Epidermal melanocyte (primary cell): ENCODE data around the gene CHIT1.

ENCODE experiments used
- DNase-seq: peaks from one replicate; pipeline ENCODE4 v3.0.0; 2011; ENCODE audit warnings: low spot score; ENCODE audit not compliant: insufficient read length

Gene CHIT1

DNA sequence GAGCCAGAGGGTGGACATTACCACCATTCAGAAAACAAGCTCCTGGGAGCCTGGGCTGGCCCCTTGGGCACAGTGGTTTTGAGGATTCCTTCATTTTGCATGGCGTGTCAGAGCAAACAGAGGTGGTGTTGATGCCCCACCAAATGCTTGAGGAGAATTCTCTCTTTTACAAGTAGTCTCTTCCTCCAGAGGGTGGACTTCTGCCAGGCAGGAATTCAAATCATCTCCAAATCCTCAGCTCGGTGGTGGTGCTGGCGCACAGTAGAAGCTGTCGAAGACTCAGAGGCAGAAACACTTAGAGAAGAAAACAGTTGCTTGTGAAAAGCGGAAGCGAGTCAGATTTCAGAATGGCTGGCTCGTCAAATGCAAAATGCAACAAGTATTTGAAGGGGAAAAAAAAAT, 39.5 kb downstream of the CHIT1 start:
- peak; percentile 66 for DNase-seq

DNA sequence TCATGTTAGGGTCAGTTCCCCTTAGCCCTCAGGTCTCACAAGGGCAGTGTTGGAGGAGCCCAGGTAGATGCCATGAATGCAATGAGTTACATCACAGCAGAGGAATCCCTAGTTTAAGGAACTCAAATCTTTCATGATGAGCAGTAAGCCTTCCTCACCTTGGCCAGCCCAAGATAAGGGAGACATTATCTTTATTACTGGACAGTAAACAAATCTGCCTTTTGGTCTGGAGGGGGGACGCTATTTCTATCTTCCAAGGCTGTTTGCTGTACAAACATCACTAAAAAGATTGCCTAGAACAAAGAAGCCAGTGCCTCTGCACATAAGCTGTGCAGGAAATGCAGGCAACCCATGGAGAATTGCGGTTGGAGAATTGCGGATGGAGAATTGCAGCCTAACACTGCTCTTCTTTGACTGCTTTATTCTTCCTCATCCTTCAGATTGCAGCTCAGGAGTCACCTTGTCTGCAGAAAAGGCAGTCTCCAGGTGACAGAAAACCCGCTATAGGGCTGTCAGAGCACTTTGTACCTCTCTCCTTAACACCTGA, 40.7 kb downstream of the CHIT1 start:
- DNase-seq = no peak

DNA sequence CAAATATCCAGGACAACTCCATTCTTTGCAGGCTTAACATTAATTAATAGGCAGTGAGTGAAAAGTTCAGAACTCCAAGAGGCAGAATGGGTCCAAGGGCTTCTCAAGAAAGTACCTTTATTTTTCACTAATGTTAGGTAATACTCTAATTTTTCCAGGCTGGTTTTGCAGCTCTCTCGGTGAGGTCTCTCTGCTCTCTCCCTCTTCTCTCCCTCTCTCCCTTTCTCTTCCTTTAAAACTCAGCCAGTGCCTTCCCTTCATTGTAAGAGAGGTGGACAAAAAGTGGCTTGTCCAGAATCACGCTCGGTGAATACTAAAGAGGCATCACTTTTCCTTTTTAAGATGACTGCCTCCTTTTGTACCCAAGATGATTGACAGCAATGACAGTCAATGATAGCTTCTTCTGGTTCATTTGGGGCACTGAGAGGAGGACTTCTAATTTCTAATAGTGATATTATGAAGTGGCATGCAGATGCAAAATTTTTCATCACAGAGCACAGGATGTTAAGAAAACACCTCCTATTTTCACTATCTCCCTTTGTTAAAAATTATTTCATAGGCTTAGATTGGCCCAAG, 41.7 kb downstream of the CHIT1 start:
- DNase-seq = no peak

DNA sequence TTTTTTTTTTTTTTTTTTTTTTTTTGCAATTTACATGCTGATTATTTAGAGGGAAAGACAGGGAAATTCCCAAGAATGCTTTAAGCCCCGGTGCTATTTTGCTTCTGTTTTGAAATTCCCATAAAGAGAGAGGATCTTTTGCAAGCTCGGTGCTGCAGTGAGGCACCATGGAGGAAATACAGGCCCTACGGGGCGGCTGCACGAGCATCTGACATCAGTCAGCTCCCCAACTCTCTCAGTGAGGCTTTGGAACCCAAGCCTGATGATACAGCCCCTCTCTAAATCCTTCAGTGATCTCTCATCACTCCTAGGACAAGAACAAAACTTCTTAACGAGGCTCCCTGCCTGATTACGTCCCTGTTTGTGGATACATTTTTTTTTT, 42.2 kb downstream of the CHIT1 start:
- no peak for DNase-seq

DNA sequence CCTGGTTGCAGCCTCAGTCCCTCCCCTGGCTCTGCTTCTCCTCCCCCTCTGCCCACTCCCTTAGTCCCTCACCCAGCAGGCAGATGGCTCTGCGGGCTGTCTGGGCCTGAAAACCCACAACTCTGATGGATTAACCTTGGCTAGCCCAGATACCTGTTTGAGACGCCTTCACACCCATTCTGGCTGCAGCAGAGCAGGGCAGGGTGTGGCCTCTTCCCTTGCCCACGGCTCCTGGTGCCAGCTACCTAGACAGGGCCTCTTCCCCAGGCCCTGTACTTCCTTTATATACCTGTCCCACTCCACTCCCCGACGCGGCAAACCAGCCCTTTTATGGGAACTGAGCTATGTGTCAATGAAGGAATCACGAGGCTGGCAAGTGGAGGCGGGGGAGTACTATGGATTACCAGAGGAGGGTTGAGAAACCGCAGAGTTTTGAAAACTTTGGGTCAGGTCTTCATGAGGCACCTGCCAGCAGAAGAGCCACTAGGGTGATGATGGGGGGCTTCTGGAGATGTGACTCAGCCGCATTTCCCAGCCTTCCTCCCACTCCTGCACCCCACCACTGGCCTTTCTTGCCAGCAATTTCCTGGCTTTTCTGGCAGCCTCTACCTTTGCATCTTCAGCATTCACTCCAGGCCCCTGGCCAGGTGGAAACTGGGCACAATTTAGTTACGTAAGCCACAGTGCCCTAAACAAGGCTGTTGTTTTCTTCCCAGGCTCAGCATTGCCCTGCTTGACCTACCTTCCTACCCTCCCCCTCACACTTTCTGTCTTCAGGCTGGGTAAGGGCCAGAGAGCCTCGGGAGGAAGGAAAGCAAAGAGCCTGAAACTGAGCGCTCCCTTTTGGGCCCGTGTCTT, 42.8 kb downstream of the CHIT1 start, which contains the start of gene CHI3L1:
Gene CHI3L1, minus strand, starts transcription at position 259 of the 858 bp plus-strand sequence. Its CDS starts 81 bp downstream, at position 178.
- no peak for DNase-seq

DNA sequence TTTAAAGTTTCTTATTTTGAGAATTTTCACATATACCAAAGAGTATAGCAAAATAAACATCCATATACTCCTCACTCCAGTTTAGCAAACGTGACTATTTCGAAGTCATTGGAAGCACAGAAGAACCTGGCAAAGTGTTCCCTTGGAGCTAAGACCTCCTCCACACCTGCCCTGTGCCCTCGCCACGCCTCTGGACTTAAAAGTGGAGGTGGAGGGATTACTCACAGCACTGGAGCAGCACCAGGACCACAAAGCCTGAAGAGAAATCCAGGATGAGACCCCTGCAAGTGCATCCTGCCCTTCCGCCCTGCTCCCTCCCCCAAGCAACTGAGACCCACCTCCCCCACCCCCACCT, 43.4 kb downstream of the CHIT1 start:
- DNase-seq = no peak

DNA sequence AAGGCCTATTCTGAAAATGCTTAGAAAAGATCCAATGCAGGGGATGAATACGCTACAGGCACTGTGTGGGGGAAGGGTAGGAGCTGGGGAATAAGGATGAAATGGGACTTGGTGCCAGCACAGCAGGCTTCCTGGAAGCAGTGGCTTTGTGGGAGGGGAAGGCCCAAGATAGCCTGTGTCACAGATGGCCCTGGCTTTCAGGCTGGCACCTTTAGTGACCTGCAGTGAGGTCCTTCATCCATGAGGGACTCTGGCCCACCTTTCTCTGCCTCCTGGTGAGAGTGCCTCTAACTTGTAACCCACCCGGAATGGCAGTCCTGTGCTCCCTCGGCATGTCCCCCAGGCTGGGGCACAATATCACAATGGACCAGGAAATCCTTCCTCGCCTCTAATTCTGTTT, 43.9 kb downstream of the CHIT1 start:
- no peak for DNase-seq

DNA sequence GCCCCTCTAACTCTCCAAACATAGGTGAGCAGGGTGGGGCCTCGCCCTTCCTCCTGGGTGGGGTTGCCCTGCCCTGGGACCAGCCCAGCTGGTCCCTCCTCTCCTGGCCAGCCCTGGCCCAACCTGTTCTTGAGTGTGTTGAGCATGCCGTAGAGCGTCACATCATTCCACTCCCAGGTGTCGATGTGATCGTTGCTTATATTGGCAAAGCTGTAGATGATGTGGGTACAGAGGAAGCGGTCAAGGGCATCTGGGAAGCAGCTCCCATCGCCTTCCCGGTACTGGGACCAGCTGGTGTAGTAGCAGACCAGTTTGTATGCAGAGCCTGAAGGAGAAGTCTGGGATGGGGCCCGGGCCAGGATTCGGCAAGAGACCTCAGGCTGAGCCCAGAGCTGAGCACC, 44.4 kb downstream of the CHIT1 start:
- no peak for DNase-seq

DNA sequence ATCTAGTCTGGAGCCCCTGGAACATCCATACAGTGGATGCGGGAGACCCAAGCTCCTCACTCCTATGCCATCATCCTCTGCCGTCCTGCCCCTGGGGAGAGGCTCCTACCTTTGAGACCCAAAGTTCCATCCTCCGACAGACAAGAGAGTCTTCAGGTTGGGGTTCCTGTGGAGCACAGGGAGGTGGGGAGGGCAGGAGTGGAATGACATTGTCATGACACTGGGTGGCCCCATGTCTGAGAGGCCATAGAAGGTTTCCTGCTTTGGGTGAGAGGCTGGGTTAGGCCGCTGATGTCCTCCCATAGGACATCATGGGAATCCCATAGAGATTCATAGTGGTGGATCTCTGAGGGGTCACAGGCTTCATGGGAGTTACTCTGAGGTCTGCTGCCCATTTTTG, 45.0 kb downstream of the CHIT1 start:
- DNase-seq = no peak

DNA sequence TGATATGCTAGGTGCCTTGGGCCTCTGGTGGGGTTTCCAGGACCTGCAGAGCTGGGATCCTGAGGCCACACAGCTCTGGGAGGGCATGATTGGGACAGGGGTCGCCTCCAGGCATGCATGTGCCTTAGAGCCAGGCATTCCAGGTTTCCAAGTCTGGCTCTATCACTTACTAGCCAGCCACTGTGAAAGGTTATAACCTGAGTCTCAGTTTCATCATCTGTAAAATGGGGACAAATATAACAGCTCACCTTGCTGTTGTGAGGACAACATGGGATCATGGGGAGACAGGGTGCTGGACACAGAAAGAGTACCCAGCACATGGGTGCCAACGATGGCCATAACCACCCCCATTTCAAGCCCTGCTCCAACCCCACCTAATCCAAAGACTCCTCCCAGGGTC, 45.6 kb downstream of the CHIT1 start:
- no peak for DNase-seq

DNA sequence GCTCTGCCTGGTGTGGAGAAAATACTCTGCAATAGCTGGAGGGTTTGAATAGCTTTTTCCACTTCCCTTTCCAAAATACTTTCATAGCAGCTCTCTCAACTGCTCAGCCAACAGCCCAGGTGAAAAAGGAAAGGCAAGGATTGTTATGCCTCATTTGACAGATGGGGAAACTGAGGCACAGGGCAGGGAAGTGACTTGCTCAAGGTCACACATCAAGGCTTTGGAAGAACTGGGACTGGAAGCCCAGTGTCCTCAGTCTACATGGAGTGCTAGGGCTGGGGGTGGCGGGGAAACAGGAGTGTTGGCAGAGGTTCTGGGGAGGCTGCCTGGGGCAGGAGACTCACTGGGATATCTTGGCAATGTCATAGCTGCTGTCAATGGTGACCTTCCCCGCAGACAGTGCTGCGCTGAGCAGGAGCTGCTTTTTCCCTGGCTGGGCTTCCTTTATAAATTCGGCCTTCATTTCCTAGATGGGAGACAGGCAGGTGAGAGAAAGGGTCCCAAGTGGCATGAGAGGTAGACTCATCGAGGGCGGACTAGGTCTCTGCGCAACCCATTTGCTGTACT, 47.0 kb downstream of the CHIT1 start:
- DNase-seq = no peak

DNA sequence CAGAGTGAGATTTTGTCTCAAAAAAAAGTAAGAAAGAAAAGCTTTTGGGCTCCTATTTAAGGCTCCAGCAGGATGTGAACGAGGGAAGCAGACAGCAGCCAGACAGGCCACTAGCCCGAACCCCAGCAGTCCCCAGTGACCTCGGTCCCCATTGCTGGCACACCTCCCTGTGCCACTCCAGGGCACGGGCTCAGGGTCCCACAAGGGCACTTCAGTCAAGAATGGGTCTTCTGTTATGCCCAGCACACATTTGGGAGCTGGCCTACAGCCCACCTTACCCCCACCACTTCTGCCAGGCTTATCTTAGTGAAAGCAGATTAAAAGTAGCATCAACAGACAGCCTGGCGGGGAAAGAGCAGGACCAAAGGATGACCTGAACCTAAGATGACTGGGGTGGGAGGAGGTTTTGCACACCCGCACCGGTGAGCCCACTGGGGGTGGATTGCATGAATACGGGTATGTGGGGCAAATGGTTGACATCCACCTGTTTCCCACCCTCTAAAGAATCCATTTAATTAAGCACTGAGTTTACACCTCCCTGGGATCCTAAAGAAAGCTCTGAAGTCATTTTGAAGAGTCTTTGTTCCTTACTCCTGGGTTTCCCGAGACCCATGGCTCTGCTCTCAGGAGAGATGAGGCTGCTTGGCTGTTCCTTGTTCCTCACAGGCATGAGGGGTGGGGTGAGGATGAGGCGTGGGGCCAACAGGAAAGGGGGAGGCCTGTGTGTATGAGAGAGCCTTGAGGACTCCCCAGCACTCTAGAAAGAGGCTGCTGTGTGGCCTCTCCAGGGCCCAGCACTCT, 47.7 kb downstream of the CHIT1 start:
- DNase-seq = no peak

DNA sequence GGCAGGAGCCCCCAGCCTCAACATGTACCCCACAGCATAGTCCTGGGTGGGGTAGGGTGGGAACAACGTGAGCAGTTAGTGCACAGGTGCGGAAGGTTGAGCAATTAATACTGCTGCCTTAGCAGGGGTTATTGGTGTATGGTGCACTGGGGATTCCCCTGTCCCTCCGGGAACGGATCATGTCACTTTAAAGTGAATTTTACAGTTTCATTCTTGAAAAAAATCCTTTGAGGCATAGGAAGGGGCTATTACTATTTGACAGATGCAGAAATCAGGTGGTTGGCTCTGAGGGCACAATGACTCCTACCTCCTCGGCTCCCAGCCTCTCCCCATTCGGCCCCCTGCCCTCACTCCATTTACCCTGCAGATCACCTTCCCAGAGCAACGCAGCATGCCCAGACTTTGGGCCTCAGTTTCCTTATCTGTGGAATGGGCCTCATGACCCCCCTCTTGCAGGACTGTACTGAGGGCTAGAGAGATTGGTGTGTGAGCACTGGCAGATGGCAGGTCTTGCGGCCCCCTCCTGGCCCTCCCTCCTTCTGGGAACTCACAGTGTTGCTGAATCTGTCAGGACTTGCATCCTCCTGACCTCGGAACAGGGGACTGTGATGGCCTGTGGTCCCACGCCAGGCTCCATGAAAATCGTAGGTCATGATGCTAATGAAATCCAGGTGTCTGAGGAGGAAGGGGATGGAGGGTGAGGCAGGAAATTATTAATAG, 48.7 kb downstream of the CHIT1 start:
- no peak for DNase-seq

DNA sequence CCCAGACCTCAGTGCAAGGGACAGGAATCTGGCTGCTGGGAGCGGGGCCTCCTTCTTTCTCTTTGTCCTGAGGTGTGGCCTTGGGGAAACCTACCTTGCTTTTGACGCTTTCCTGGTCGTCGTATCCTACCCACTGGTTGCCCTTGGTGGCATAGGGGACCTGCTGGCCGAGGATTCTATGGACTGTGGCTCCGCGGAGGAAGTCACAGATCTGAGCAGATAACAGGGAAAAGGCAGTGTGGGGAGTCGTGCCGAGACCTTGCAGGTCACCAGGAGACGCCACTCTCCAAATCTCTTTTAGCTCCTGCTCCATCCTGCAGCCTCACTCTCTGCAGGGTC, 49.8 kb downstream of the CHIT1 start:
- DNase-seq = no peak

DNA sequence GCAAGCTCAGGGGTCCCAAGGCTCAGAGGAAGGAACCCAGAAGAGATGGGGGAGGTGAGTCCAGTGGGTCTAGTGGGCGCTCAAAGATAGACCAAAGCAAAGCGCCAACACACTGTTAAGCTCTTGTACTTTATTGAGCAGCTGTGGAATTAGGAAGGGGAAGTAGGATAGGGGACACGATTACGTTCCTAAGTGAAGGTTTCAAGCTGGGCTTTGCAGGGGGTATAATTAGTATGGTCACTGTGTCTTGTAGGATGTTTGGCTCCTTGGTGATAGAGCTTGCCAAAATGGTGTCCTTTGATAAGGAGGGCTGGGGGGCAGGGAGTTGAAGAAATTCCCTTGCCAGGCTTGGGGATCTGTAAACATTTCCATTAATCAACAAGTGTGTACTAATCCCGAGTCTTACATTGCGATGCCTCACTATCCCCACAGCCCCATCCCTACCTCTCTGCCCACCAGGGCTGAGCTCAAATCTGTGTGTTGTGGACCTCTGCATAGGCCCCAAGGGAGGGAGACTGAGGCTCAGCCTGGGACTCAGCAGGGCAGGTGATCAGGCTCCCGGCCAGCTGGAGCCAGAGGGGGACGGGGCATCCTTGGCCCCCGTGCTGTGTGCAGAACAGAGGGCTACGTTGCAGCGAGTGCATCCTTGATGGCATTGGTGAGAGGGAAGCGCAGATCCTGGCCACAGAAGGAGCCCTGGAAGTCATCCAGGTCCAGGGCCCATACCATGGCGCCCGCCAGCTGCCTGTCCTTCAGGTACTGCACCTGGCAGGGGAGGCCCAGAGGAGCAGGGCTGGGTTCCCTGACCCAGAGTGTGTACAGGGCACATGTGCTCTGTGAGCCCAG, 50.4 kb downstream of the CHIT1 start:
- DNase-seq = no peak

DNA sequence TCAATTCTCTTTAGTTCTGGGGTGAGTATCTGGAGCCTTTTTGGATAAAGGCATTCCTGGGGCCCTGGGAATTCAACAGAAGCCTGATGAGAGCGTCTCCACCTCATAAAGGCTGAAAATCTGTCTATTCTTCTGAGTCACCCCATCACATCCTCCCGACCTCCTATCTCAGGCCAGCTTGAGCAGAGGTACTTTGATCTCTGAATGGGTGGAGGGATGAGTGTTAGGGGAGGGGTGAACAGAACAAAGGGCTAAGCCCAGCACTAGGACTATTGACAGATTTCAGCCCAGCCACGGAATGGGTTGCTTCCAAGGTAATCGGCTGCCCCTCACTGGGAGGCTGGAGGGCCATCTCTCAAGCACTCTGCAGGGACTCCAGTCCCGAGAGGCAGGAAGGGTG, 51.4 kb downstream of the CHIT1 start:
- no peak for DNase-seq

DNA sequence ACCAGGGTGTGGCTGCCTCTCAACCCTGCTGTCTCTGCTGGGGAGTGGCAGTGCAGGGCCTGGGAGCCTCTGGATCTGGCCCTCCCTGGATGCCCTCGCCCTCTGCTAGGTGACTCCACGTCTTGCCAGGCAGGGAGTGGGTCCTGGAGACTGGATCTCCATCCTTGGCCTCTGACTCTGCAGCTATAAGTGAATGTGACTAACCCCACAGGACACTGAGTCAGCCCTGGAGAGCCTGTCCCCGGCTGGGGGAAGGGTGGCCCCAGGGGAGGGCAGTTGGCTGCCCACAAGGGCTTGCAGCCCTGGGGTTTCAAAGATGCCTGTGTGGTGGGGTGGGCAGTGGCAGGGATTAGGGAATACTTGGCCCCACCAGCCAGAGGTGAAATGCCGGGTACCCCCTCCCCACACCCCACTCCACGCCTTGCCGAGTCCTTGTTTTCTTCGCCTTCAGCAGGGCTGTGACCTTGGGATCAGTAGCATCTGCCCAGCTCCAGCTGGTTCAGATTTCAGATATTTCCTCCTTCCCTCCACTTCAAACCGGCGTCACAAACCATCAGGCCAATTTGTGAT, 51.9 kb downstream of the CHIT1 start:
- no peak for DNase-seq

DNA sequence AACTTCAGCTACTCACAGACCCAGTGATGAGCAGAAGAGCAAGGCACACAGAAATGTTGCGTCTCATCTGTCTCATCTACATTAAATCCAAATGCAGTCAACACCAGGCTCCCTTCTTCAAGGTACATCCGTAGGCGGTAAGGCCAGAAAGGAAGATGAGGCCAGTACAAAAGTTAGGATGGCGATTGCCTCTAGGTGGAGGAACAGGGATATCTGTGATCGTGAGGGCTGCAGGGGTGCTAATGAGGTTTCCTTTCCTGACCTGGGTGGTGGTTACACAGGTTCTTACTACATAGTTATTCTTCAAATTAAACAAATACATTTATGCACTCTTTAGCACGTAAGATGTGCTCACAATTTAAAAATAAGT, 52.5 kb downstream of the CHIT1 start:
- DNase-seq = no peak

DNA sequence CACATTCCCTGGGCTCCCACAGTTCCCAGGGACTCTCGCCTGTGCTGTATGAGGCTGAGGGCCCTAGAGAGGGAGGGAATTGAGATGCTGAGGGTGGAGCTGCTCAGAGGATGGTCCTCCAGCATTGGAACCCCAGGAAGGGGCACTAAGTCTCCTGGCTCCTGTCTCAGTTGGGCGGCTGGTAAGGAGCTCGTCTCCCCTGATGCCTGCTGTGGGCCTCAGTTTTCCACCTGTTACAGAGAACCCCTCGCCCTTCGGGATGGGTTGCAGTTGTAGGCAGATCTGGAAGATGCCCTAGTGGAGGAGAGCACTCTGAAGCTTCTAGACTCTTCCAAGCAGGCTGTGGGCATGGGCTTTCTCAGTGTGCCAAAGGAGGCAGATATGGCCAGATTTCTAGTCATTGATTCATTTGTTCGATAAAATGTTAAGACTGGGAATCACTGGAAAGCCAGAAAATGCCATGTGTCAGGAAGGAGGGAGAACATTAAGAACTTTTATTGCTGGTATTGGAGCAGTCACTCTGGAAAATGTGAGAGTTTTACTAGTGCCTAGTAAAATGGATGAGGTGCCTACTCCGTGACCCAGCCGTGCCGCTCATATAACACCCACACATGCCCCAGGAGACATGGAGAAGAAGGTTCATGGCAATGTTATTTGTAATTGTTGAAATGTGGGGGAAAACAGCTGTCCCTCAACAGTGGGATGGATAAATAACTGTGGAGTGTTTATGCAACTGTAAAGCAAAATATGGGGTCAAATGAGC, 53.0 kb downstream of the CHIT1 start:
- DNase-seq = no peak
